Activated T-cell treated with anti-CD3 and anti-CD28 coated beads for 4 hours (primary cell): ENCODE data around the gene TFAP2B.

Experiments
- DNase-seq: peaks from one replicate; pipeline ENCODE4 v3.0.0-alpha.2; 2020

The TFAP2B gene

GRCh38 chr6:50849796-50850180, 31.1 kb downstream of the TFAP2B start:
- DNase-seq = no peak

DNA sequence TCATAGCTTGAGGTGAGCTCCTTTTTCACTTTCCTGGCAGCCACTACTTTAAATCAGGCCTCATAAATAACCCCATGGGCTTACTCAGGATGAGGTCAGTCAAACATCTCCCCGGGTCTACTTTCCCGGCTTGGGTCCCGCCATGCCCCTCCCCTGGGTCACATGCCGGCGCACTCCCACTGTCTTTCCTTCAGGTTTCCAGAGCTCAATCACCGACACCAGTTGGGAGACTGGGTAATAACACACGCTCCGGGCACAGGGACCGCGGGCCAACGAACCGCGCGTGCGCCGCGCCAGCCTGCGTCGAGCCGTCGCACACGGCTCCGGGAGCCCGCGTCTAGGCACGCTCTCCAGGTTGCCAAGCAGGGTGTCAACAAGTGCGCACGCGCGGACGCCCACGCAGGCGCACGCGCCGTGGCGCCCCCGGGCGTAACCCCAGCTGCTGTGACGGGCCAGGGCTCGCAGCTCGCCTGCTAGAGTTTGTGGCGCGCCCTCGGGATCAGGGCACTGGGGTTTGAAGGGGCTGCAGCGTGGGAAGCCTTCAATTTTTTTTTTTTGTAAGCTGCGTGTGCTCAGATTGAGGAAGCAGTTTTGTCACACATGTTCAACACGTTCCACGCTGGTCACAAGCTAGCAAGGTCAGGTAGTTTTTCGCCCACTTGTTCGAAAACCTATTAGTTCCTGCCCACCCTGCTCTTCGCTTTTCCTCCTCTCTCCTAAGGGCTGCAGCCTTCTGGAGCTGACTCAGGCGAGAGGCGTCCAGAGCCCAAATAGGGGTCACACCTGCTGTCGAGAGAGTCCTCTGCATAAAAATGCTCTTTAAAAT, 31.8 kb downstream of the TFAP2B start:
- no peak for DNase-seq

GRCh38 chr6:50851049-50851845, 32.6 kb downstream of the TFAP2B start:
- DNase-seq = no peak

GRCh38 chr6:50853939-50854338, 35.3 kb downstream of the TFAP2B start:
- no peak for DNase-seq

GRCh38 chr6:50861692-50862091, 43.0 kb downstream of the TFAP2B start:
- no peak for DNase-seq

GRCh38 chr6:50862176-50862575, 43.5 kb downstream of the TFAP2B start:
- no peak for DNase-seq

- DNase-seq = no peak
Observed at GRCh38 chr6:50864601-50865000, 45.9 kb downstream of the TFAP2B start.

- DNase-seq = no peak
Observed at GRCh38 chr6:50868466-50868865, 49.8 kb downstream of the TFAP2B start.

- DNase-seq = no peak
Observed at GRCh38 chr6:50873167-50873566, 54.5 kb downstream of the TFAP2B start.

GRCh38 chr6:50884364-50884763, 65.7 kb downstream of the TFAP2B start:
- DNase-seq = no peak

GRCh38 chr6:50887112-50887511, 68.4 kb downstream of the TFAP2B start:
- DNase-seq = no peak

GRCh38 chr6:50889497-50889896, 70.8 kb downstream of the TFAP2B start:
- no peak for DNase-seq

- DNase-seq = no peak
Observed at GRCh38 chr6:50889935-50890334, 71.3 kb downstream of the TFAP2B start.

- DNase-seq = no peak
Observed at GRCh38 chr6:50890579-50890978, 71.9 kb downstream of the TFAP2B start.

DNA sequence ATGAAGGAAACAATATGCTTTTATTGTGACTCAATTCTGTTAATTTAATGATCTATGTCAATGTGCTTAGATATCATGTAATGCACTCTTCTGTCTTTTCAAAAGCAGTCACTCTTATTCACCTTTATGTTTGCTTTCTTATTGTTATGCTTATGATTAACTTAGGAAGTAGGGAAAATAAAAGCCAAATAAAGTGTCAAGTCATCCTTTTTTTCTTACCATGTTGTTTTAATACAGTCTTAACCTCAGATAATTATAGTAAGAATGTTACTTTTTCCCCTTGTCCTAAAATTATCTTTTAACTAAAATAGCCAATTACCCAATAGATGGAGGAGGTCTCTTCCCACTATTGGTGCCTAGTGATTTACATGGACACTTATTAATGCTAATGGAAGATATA, 72.6 kb downstream of the TFAP2B start:
- DNase-seq = no peak
